SH-SY5Y (cell line): ENCODE results near the gene ARHGAP18.

ENCODE experiments used
- GATA2 ChIP-seq: IDR thresholded peaks from 2 replicates; pipeline ENCODE4 v1.6.1; 2011; ENCODE audit warnings: mild to moderate bottlenecking, low read depth, low read length
- GATA3 ChIP-seq: IDR thresholded peaks from 2 replicates; pipeline ENCODE4 v1.6.1; 2011; ENCODE audit warnings: low read depth, mild to moderate bottlenecking, low read length, moderate library complexity

DNA sequence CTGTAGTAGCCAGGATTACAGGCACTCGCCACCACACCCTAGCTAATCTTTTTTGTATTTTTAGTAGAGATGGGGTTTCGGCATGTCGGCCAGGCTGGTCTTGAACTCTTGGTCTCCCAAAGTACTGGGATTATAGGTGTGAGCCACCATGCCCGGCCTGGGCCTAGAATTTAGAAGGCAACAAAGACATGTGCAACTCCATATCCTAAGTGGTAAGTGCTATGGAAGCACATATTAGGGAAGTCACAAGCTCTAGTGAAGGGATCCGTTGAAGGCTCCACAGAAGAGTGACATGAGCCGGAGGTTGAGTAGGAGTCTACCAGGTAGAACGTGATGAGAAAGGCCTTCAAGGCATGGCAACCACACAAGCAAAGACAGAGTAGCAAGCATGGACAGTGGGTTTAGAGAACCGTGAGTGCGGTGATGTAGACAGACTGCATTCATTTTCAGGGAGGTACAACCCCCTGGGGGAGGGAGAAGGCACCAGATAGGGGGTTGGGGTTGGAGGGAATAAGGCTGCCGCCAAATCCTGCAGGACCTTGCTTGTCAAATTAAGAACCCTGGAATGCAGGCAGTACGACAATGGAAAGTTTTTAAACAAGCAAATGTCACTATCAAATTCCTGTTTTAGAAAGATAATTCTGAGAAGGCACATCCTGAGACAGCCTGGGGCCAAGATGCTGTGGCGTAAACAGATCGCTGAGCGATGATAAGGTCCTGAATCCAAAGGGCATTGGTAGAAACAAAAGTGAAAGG is 50.2 kb downstream of the ARHGAP18 start:
- TF ChIP-seq GATA3 (no peak), GATA2 (no peak)
